Measurements from ENCODE around the gene KLK11. TPM values are rescaled to one million over a fixed set of nuclear protein-coding genes. Genes with fewer than 3 reads are reported as not detected.

KLK11 gene
- total and polyA plus RNA-seq, 4 donors: 0.07 to 0.25 TPM; not detected in 2

- no peak for TF ChIP-seq JUND (IDR thresholded peaks at IDR 0.05)
- TF ChIP-seq MAX (IDR thresholded peaks at IDR 0.05): no peak
- TF ChIP-seq HNF4G (IDR thresholded peaks at IDR 0.05): no peak
- no peak for TF ChIP-seq ATF3 (IDR thresholded peaks at IDR 0.05)
- TF ChIP-seq FOXA1 (IDR thresholded peaks at IDR 0.05): no peak
- TF ChIP-seq REST (IDR thresholded peaks at IDR 0.05): no peak
- TF ChIP-seq NR2F2 (IDR thresholded peaks at IDR 0.05): no peak
- Histone ChIP-seq H3K9ac (ENCODE audit: low read depth in 1 of 2, low read length in 2 of 2) (no peak overlapping the region), H3K9me3 (ENCODE audit: control insufficient read depth in 4 of 4, low read length in 3 of 4) (peaks cover 0 to 3% (median 0%) of the 10 kb centered on the region in 4 donors), H3K4me3 (ENCODE audit: low read depth in 1 of 3, low read length in 3 of 3) (no peak overlapping the region), H3K36me3 (ENCODE audit: control insufficient read depth in 4 of 4, insufficient read depth in 3 of 4, low read depth in 1 of 4, low read length in 3 of 4) (no peaks in the 10 kb centered on the region), H3K27me3 (ENCODE audit: control insufficient read depth in 4 of 4, insufficient read depth in 4 of 4, low read length in 3 of 4) (peaks cover 0 to 4% (median under 1%) of the 10 kb centered on the region in 4 donors), H3K4me1 (ENCODE audit: control insufficient read depth in 4 of 4, insufficient read depth in 4 of 4, low read length in 3 of 4) (no peaks in the 10 kb centered on the region), H3K27ac (ENCODE audit: low read depth in 1 of 2, low read length in 2 of 2) (no peak overlapping the region)
- no peak for DNase-seq (ENCODE audit: low spot score)
- WGBS: 52% methylated on average over 5 of the region's 5 CpGs
These were observed 28.4 kb downstream of the KLK11 start for GRCh38 chr19:50998061-50998460.

DNA sequence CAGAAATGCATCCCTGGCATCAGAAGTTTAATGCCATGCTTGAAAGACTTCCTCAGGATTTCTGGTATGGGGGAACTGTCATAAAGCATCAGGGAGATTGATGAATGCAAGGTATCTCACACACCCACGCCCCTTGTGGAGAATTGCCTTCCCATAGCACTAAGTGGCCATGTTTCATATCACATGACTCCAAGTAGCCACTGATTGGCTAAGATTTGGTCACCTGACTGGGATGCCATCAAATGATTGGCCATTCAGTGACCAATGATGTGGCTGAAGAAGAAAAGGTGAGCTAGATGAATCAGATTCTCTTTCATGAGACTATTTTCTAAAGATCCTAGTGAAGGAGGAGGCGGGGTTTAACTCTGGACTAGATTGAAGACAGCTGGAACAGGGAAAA, 32.3 kb downstream of the KLK11 start:
- H3K9me3 ChIP-seq (ENCODE audit: control insufficient read depth in 4 of 4, low read length in 3 of 4): peaks cover 0 to 3% (median 0%) of the 10 kb centered on the region in 4 donors
- DNase-seq (ENCODE audit: low spot score): no peak
- H3K27me3 ChIP-seq (ENCODE audit: control insufficient read depth in 4 of 4, insufficient read depth in 4 of 4, low read length in 3 of 4): peaks cover 0 to 4% (median 0%) of the 10 kb centered on the region in 4 donors
- TF ChIP-seq HNF4G (IDR thresholded peaks at IDR 0.05): no peak
- no peak for TF ChIP-seq MAX (IDR thresholded peaks at IDR 0.05)
- no peak for TF ChIP-seq GABPA (IDR thresholded peaks at IDR 0.05 in 1 of 2, conservative IDR thresholded peaks at IDR 0.05 in 1 of 2)
- no peak overlapping the region for H3K27ac ChIP-seq (ENCODE audit: low read depth in 1 of 2, low read length in 2 of 2)
- no peak overlapping the region for H3K4me3 ChIP-seq (ENCODE audit: low read depth in 1 of 3, low read length in 3 of 3)
- WGBS: 69% methylated on average over 2 of the region's 2 CpGs
- no peaks in the 10 kb centered on the region for H3K36me3 ChIP-seq (ENCODE audit: control insufficient read depth in 4 of 4, insufficient read depth in 3 of 4, low read depth in 1 of 4, low read length in 3 of 4)
- H3K9ac ChIP-seq (ENCODE audit: low read depth in 1 of 2, low read length in 2 of 2): no peak overlapping the region
- H3K4me1 ChIP-seq (ENCODE audit: control insufficient read depth in 4 of 4, insufficient read depth in 4 of 4, low read length in 3 of 4): no peaks in the 10 kb centered on the region

- no peak for TF ChIP-seq FOXA2 (IDR thresholded peaks at IDR 0.05)
- no peak for TF ChIP-seq HNF4G (IDR thresholded peaks at IDR 0.05)
- no peak for TF ChIP-seq HNF4A (conservative IDR thresholded peaks at IDR 0.05)
- TF ChIP-seq, protein P1, sequence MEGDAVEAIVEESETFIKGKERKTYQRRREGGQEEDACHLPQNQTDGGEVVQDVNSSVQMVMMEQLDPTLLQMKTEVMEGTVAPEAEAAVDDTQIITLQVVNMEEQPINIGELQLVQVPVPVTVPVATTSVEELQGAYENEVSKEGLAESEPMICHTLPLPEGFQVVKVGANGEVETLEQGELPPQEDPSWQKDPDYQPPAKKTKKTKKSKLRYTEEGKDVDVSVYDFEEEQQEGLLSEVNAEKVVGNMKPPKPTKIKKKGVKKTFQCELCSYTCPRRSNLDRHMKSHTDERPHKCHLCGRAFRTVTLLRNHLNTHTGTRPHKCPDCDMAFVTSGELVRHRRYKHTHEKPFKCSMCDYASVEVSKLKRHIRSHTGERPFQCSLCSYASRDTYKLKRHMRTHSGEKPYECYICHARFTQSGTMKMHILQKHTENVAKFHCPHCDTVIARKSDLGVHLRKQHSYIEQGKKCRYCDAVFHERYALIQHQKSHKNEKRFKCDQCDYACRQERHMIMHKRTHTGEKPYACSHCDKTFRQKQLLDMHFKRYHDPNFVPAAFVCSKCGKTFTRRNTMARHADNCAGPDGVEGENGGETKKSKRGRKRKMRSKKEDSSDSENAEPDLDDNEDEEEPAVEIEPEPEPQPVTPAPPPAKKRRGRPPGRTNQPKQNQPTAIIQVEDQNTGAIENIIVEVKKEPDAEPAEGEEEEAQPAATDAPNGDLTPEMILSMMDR (IDR thresholded peaks at IDR 0.05; ENCODE audit: low read depth, low read length, missing input control): no peak
- no peak for TF ChIP-seq TAF1 (conservative IDR thresholded peaks at IDR 0.05)
- TF ChIP-seq NR2F2 (IDR thresholded peaks at IDR 0.05): no peak
- TF ChIP-seq EGR1 (IDR thresholded peaks at IDR 0.05; ENCODE audit: low read depth in 2 of 2): no peak
- TF ChIP-seq REST (IDR thresholded peaks at IDR 0.05): no peak
- TF ChIP-seq GABPA (IDR thresholded peaks at IDR 0.05 in 1 of 2, conservative IDR thresholded peaks at IDR 0.05 in 1 of 2): no peak
- no peak for TF ChIP-seq ATF3 (IDR thresholded peaks at IDR 0.05)
- no peak for TF ChIP-seq SP1 (IDR thresholded peaks at IDR 0.05)
- Histone ChIP-seq H3K36me3 (ENCODE audit: control insufficient read depth in 4 of 4, insufficient read depth in 3 of 4, low read depth in 1 of 4, low read length in 3 of 4) (no peaks in the 10 kb centered on the region), H3K4me1 (ENCODE audit: control insufficient read depth in 4 of 4, insufficient read depth in 4 of 4, low read length in 3 of 4) (no peaks in the 10 kb centered on the region), H3K4me3 (ENCODE audit: low read depth in 1 of 3, low read length in 3 of 3) (no peak overlapping the region), H3K27ac (ENCODE audit: low read depth in 1 of 2, low read length in 2 of 2) (no peak overlapping the region), H3K9ac (ENCODE audit: low read depth in 1 of 2, low read length in 2 of 2) (no peak overlapping the region), H3K9me3 (ENCODE audit: control insufficient read depth in 4 of 4, low read length in 3 of 4) (peaks cover 0 to 3% (median 0%) of the 10 kb centered on the region in 4 donors), H3K27me3 (ENCODE audit: control insufficient read depth in 4 of 4, insufficient read depth in 4 of 4, low read length in 3 of 4) (peaks cover 0 to 11% (median 0%) of the 10 kb centered on the region in 4 donors)
- DNase-seq (ENCODE audit: low spot score): no peak
- 57% methylated on average over 2 of the region's 2 CpGs for WGBS
These were observed 33.8 kb downstream of the KLK11 start for GRCh38 chr19:50992666-50993035.

Measured in liver (tissue), 9 donors.